NCI-H2107 (cell line): ENCODE results near the gene CNPY1.
"Not testable (repeated sequence)": the region's sequence is repeated elsewhere in the genome, so short reads cannot be mapped to it uniquely, and the experiment has no call there.

Source experiments
- DNase-seq: peaks from one replicate; lab custom pipeline; 2025; lab: John Stamatoyannopoulos, UW

CNPY1 gene

GRCh38 chr7:155546449-155546848 lies at the start of gene CNPY1:
TSS of gene CNPY1 (minus strand) at chr7:155546559. CDS start at chr7:155545929, 630 bp downstream.
- not testable (repeated sequence) for DNase-seq

DNA sequence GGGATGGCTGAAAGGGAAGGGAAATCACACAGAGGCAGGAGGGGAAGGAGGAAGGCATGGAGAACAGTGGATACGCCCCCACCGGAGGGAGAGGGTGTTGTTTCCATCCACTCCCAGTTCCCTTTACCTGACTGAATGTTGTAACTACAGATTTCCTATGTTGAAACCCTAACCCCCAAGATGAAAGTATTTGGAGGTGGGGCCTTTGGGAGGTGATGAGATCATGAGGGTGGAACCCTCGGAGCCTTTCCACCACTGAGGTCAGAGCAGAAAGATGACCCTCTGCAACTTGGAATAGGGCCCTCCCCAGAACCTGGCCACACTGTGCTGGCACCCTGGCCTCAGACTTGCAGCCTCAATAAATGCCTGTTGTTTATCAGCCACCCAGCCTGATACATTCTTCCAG lies 48.6 kb upstream of the CNPY1 start:
- no peak for DNase-seq

- no peak for DNase-seq
Measured at GRCh38 chr7:155594163-155594732, 47.9 kb upstream of the CNPY1 start.

GRCh38 chr7:155593461-155594162 lies 47.3 kb upstream of the CNPY1 start:
- DNase-seq, result no peak

GRCh38 chr7:155591055-155591775 lies 44.9 kb upstream of the CNPY1 start:
- DNase-seq, result no peak

DNA sequence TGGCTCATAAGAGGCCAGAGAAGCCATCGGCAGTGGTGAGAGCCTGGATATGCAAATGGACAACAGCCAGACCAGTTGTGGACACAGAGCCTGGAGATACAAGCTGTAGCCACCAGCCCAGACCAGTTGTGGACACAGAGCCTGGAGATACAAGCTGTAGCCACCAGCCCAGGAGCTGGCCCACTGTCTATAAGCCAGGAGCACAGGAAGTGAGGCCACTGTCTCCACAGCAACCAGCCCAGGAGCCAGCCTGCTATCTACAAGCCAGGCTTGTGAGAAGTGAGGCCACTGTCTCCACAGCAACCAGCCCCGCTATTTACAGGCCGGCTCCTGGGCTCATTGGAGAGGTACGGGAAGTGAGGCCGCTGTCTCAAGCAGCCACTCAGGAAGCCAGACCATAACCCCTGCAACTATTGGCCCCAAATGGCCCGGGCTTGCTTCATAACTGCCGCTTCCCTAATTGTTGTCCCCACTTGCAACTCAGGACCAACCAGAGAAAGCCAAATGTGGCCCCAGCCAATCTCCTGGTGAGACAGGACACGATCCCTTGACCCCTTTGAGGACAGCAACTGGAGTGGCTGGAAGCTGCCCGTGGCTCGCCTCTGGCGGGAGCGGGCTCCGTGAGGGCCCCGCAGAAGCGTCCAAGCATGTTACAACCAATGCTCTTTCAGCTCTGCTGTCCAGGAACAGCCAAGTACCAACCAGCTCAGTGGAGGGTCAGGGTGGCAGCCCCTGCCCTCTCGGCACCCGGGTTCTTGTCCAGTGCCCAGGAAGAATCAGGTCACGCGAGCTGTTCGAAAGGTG lies 44.1 kb upstream of the CNPY1 start:
- DNase-seq, result peak; percentile 51

DNA sequence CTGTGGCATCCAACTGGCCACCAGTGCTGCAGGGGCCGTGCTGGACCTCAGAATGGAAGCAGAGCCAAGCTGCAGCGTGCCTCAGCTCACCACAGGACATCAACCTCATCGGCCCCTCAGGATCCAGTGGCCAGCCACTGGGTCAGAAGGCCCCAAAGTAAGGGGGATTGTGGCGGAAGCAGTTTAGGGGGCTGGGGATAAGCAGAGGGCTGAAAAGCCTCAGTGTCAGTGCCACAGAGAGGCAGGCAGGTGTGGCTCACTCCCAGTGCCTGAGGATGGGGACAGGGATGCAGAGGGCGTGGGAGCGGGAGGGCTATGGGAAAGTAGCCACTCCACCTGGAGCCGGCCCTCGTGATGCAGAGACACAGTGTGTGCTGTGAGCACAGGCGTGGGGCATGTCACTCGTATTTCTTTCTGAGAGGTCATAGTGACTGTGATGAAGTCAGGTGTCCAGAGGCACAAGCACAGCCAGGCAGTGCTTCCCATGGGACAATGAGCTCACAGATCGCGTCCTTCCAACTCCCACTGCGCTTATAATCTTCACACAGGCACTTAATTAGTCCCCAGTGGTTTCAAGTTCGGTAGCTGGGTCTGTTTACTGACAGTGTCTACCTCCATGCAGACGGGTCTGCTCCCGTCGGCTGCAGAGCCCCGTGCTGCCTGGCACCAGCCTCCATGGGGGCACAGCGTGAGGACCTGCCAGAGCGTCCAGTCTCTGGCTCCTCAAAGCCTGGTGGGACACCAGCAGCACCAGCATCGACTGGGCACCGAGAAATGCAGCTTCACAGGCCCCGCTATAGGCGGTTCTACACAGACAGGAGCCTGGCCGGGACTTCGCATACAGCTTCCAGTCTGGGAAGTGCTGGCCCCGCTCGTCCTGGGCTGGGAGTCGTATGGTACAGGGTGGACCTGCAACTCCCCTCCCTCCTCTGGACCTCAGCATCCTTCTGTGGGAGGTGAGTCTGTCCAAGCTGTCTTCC lies 42.9 kb upstream of the CNPY1 start:
- DNase-seq, result peak; percentile 34

DNA sequence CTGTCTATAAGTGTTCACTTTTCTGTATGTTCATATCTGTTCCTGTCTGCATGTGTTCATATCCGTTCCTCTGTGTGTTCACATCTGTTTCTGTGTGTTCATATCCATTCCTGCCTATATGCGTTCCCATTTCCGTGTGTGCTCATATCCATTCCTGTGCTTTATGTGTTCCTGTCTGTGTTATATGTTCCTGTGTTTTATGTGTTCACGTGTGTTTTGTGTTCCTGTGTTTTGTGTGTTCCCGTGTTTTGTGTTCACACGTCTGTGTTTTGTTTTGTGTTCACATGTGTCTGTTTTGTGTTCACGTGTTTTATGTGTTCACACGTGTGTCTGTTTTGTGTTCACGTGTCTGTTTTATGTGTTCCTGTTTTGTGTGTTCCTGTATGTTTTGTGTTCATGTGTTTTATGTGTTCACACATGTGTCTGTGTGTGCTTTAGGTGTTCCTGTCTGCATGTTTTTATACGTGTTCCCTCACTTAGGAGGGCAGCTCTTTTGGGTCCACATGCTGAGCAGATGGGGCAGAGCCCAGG lies 42.2 kb upstream of the CNPY1 start:
- no peak for DNase-seq

DNA sequence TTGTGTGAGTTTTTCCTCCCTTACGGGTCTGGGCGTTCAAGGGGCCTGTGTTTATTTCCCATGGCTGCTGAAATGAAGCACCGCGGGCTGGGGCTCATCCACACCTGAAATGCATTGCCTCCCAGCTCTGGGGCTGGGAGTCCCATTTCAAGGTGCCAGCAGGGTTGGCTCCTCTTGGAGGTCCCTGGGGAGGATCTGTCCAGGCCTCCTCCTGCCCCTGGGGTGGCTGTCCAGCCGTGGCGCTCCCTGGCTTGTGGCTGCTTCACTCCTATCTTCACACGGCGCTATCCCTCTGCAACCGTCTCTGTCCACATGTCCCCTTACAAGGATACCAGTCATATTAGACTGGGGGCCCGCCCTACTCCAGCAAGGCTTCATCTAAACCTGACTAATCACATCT lies 41.1 kb upstream of the CNPY1 start:
- no peak for DNase-seq

- DNase-seq, result no peak
Measured at GRCh38 chr7:155586843-155587440, 40.6 kb upstream of the CNPY1 start.

GRCh38 chr7:155585951-155586350 lies 39.6 kb upstream of the CNPY1 start:
- no peak for DNase-seq

DNA sequence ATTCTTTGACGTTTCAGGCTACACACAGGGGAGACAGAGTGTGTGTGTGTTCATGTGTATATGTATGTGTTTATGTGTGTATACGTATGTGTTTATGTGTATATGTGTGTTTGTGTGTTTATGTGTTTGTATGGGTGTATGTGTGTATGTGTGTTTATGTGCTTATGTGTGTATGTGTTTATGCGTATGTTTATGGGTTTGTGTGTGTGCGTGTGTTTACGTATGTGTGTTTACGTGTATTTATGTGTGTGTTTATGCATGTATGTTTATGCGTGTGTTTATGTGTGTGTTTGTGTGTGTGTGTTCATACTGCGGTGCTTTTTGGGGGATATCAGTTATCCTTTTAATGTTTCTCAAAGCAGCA lies 39.2 kb upstream of the CNPY1 start:
- no peak for DNase-seq

GRCh38 chr7:155584763-155585531 lies 38.6 kb upstream of the CNPY1 start:
- no peak for DNase-seq

- DNase-seq, result no peak
Measured at GRCh38 chr7:155584261-155584660, 37.9 kb upstream of the CNPY1 start.

GRCh38 chr7:155583636-155584035 lies 37.3 kb upstream of the CNPY1 start:
- DNase-seq, result no peak

- no peak for DNase-seq
Measured at GRCh38 chr7:155581954-155582353, 35.6 kb upstream of the CNPY1 start.

DNA sequence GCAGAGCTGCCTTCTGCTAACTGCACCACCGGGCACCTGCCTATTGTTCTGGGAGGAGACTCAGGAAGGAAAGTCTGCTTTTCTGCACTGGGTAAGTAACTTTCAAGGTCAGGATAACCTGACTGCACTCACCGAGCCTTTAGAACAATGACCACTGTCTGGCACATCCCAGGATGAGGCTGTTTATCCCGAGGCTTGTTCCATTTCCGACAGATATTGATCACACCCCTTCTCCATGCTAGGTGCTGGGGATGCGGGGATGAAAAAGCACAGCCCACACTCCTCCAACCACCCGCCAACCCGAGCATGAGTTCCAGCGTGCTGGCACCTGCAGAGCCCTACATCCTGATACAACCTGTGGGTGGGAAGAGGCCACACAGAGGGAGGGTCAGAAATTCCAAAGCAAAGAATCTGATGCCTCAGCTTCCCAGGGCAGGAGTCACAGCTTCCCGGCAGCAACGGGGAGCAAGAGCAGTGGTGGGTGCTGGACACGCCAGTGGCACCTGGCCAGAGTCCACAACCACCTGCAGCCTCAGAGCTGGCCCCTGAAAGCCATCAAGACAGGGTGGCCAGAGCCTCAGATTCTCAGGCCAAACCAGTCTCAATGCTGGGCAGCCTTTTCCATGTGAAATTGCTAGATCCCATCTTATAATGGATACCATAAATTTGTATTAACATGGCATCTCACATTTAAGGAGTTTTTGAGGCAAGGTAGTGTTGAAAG lies 34.9 kb upstream of the CNPY1 start:
- DNase-seq, result no peak

DNA sequence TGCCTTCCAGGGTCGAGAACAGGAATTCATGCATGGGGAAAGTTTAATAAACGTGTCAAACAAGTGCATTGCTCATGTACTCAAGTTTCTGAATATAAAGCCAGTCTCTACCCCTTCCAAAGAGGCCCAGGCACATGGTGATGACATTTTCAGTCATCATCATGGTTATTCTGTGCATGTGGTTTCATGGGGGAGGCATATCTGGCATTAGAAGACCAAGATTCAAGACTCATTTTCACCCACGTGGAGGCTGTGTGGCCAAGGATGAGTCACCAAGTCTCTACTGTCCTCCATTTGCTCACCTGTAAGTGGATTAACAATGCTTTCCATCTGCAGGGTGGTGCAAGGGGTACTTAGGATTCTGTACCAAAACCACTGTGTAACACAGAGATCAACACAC lies 34.0 kb upstream of the CNPY1 start:
- DNase-seq, result no peak

GRCh38 chr7:155579565-155579964 lies 33.2 kb upstream of the CNPY1 start:
- DNase-seq, result no peak
